ENCODE results near the gene ENPP1. TPM values are rescaled to one million over a fixed set of nuclear protein-coding genes. Genes with fewer than 3 reads are reported as not detected.

ENPP1 gene
- polyA plus RNA-seq, 3 donors = not detected

DNA sequence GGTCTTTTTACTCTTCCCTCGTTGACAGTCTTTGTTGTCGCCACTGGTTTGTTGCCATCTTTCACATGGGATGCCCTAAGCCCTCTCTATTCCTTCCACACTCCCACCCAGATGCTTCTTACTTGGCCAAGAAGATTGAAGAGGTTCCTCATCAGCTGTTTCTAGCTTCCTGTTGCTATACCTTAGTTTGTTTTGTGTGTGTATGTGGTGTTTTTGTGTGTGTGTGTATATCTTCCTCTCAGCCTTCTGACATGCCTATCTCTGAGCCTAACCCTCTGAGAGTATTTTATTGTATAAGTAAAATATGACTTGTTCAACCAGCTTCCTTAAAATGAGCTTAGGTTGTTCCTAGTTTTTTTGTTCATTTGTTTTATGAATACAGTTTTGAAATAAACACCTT lies 35.9 kb downstream of the ENPP1 start:
- Histone ChIP-seq H4K20me1 (ENCODE audit: insufficient read depth, low read length) (no peaks in the 10 kb centered on the region), H3K36me3 (replicated peaks in 1 of 2; ENCODE audit: control insufficient read depth in 1 of 2, insufficient read depth in 2 of 2, low read length in 2 of 2) (no peaks in the 10 kb centered on the region), H3K27me3 (ENCODE audit: control insufficient read depth in 2 of 2, insufficient read depth in 2 of 2, low read length in 2 of 2) (no peaks in the 10 kb centered on the region), H3K9me3 (replicated peaks in 1 of 2; ENCODE audit: control insufficient read depth in 1 of 2, insufficient read depth in 1 of 2, low read length in 2 of 2) (no peaks in the 10 kb centered on the region), H3K4me3 (replicated peaks in 1 of 3; ENCODE audit: low read depth in 2 of 3, low read length in 3 of 3) (no peak overlapping the region), H3K4me2 (replicated peaks; ENCODE audit: extremely low read depth, low read length, poor library complexity, severe bottlenecking) (no peak overlapping the region), H3K79me2 (ENCODE audit: insufficient read depth, low read length) (no peaks in the 10 kb centered on the region), H3K27ac (ENCODE audit: low read depth in 1 of 2, low read length in 2 of 2) (no peak overlapping the region), H2AFZ (ENCODE audit: insufficient read depth, low read depth, low read length, poor library complexity, severe bottlenecking) (no peak overlapping the region), H3K4me1 (ENCODE audit: control insufficient read depth in 1 of 2, insufficient read depth in 2 of 2, low read length in 2 of 2) (no peaks in the 10 kb centered on the region), H3K9ac (ENCODE audit: insufficient read depth, low read length, poor library complexity, severe bottlenecking) (no peak overlapping the region)
- no peaks in the 10 kb centered on the region for H3K36me3 Mint-ChIP-seq
- DNase-seq = no peak
- H3K27ac Mint-ChIP-seq = no peak overlapping the region
- TF ChIP-seq, protein P1, sequence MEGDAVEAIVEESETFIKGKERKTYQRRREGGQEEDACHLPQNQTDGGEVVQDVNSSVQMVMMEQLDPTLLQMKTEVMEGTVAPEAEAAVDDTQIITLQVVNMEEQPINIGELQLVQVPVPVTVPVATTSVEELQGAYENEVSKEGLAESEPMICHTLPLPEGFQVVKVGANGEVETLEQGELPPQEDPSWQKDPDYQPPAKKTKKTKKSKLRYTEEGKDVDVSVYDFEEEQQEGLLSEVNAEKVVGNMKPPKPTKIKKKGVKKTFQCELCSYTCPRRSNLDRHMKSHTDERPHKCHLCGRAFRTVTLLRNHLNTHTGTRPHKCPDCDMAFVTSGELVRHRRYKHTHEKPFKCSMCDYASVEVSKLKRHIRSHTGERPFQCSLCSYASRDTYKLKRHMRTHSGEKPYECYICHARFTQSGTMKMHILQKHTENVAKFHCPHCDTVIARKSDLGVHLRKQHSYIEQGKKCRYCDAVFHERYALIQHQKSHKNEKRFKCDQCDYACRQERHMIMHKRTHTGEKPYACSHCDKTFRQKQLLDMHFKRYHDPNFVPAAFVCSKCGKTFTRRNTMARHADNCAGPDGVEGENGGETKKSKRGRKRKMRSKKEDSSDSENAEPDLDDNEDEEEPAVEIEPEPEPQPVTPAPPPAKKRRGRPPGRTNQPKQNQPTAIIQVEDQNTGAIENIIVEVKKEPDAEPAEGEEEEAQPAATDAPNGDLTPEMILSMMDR (IDR thresholded peaks at IDR 0.05) = no peak
- H3K9me3 Mint-ChIP-seq = peaks cover 0 to 2% (median 0%) of the 10 kb centered on the region in 7 donors
- intact Hi-C loops (cut with micrococcal nuclease) = no loop called here
- H3K27me3 Mint-ChIP-seq (ENCODE audit: low read depth in 3 of 3) = peaks cover 0 to 4% (median 3%) of the 10 kb centered on the region in 3 donors
- H3K4me3 Mint-ChIP-seq = no peak overlapping the region
- 100% methylated on average over 1 of the region's 2 CpGs for WGBS (ENCODE audit: insufficient coverage)
- H3K4me1 Mint-ChIP-seq = no peaks in the 10 kb centered on the region

DNA sequence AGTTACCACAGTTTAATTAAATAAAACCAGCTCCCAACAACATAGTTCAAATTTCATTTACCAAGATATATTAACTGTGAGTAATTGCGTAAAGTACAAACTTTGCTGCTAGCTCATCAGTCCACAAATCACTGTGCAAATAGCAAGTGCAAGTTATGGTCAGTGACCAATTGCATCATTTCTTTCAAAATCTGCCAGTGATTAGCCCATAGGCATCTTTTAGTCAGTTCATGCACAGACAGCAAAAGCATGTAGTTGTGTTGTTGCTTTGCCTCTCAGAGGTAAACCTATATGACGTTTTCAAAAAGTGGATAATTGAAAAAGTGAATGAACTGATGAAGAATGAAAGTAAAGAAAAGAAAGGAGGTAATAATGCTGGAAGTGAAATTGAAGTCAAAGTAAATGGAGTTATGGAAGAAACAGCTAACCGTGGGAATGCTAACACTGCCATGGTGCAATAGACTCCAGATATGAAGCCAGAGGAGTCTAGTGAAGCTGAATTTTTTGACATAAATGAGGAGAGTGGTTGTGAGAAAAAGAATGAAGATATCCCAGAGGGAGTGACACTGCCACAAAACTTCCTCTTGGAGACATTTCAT lies 36.5 kb downstream of the ENPP1 start:
- no peak overlapping the region for H3K9ac ChIP-seq (ENCODE audit: insufficient read depth, low read length, poor library complexity, severe bottlenecking)
- WGBS (ENCODE audit: insufficient coverage) = 71% methylated on average over 2 of the region's 3 CpGs
- H4K20me1 ChIP-seq (ENCODE audit: insufficient read depth, low read length) = no peaks in the 10 kb centered on the region
- H3K4me1 Mint-ChIP-seq = no peaks in the 10 kb centered on the region
- no peak overlapping the region for H3K4me2 ChIP-seq (replicated peaks; ENCODE audit: extremely low read depth, low read length, poor library complexity, severe bottlenecking)
- H3K27me3 ChIP-seq (ENCODE audit: control insufficient read depth in 2 of 2, insufficient read depth in 2 of 2, low read length in 2 of 2) = no peaks in the 10 kb centered on the region
- no peak overlapping the region for H3K4me3 Mint-ChIP-seq
- H2AFZ ChIP-seq (ENCODE audit: insufficient read depth, low read depth, low read length, poor library complexity, severe bottlenecking) = no peak overlapping the region
- no peak overlapping the region for H3K27ac ChIP-seq (ENCODE audit: low read depth in 1 of 2, low read length in 2 of 2)
- H3K9me3 ChIP-seq (replicated peaks in 1 of 2; ENCODE audit: control insufficient read depth in 1 of 2, insufficient read depth in 1 of 2, low read length in 2 of 2) = no peaks in the 10 kb centered on the region
- DNase-seq = no peak
- peaks cover 0 to 4% (median 1%) of the 10 kb centered on the region in 3 donors for H3K27me3 Mint-ChIP-seq (ENCODE audit: low read depth in 3 of 3)
- intact Hi-C loops (cut with micrococcal nuclease) = no loop called here
- no peaks in the 10 kb centered on the region for H3K79me2 ChIP-seq (ENCODE audit: insufficient read depth, low read length)
- no peaks in the 10 kb centered on the region for H3K36me3 Mint-ChIP-seq
- no peaks in the 10 kb centered on the region for H3K4me1 ChIP-seq (ENCODE audit: control insufficient read depth in 1 of 2, insufficient read depth in 2 of 2, low read length in 2 of 2)
- H3K27ac Mint-ChIP-seq = no peak overlapping the region
- no peaks in the 10 kb centered on the region for H3K36me3 ChIP-seq (replicated peaks in 1 of 2; ENCODE audit: control insufficient read depth in 1 of 2, insufficient read depth in 2 of 2, low read length in 2 of 2)
- TF ChIP-seq, protein P1 (IDR thresholded peaks at IDR 0.05) = no peak
- H3K4me3 ChIP-seq (replicated peaks in 1 of 3; ENCODE audit: low read depth in 2 of 3, low read length in 3 of 3) = no peak overlapping the region
- peaks cover 0 to 2% (median 0%) of the 10 kb centered on the region in 7 donors for H3K9me3 Mint-ChIP-seq
